ENCODE measurements around the gene AMIGO3. TPM values are rescaled to one million over a fixed set of nuclear protein-coding genes. Genes with fewer than 3 reads are reported as not detected.

AMIGO3 gene
- polyA plus RNA-seq, 1 donor (not counting 4 experiments of a cell fraction or from before 2014, with no cell fraction given) = 0.03 TPM

GRCh38 chr3:49705390-49705960, 14.0 kb downstream of the AMIGO3 start:
- no peaks in the 10 kb centered on the region for H3K79me2 ChIP-seq (ENCODE audit: control insufficient read depth, insufficient read depth, low read length)
- H3K4me3 ChIP-seq (ENCODE audit: control insufficient read depth in 2 of 3, extremely low read depth in 1 of 3, insufficient read depth in 2 of 3, low read depth in 1 of 3, low read length in 3 of 3) = no peak overlapping the region
- H2AFZ ChIP-seq (ENCODE audit: control insufficient read depth, low read length) = no peak overlapping the region
- no peaks in the 10 kb centered on the region for H3K9me3 ChIP-seq (ENCODE audit: control insufficient read depth, low read depth, low read length)
- H3K4me2 ChIP-seq (ENCODE audit: control insufficient read depth, extremely low read depth, insufficient read depth, low read depth, low read length) = no peak overlapping the region
- peaks cover 23 to 33% of the 10 kb centered on the region in 2 experiments for H3K36me3 ChIP-seq (ENCODE audit: control insufficient read depth in 2 of 2, extremely low read depth in 1 of 2, insufficient read depth in 2 of 2, low read length in 2 of 2)
- dilution Hi-C loops (cut with MboI; ENCODE audit: extremely low pct_ligation_motif_present, low sequenced_read_pairs) = no loop called here
- H3K9me1 ChIP-seq (ENCODE audit: control insufficient read depth, extremely low read depth, insufficient read depth, low read length) = no peaks in the 10 kb centered on the region
- H3K27me3 ChIP-seq (ENCODE audit: control insufficient read depth, extremely low read depth, insufficient read depth, low read length) = no peaks in the 10 kb centered on the region
- no peaks in the 10 kb centered on the region for H4K20me1 ChIP-seq (ENCODE audit: control insufficient read depth, extremely low read depth, insufficient read depth, low read length)
- no peak for TF ChIP-seq EZH2 (IDR thresholded peaks at IDR 0.05; ENCODE audit: low read length)
- TF ChIP-seq CTCF (optimal IDR thresholded peaks at IDR 0.05 in 1 of 3, IDR thresholded peaks at IDR 0.05 in 1 of 3, conservative IDR thresholded peaks at IDR 0.05 in 1 of 3; ENCODE audit: extremely low read depth in 1 of 3, insufficient read depth in 2 of 3, low read length in 3 of 3) = no peak
- no peak overlapping the region for H3K9ac ChIP-seq (ENCODE audit: control insufficient read depth, extremely low read depth, insufficient read depth, low read length)
- H3K4me1 ChIP-seq (ENCODE audit: control insufficient read depth, extremely low read depth, insufficient read depth, low read length) = peaks cover 4% of the 10 kb centered on the region
- no peak overlapping the region for H3K27ac ChIP-seq (ENCODE audit: control insufficient read depth, insufficient read depth, low read length)
- no peak for DNase-seq (ENCODE audit: low read depth, low spot score)
- no peak for FAIRE-seq

- H3K36me3 ChIP-seq (ENCODE audit: control insufficient read depth in 2 of 2, extremely low read depth in 1 of 2, insufficient read depth in 2 of 2, low read length in 2 of 2) = peaks cover 27 to 35% of the 10 kb centered on the region in 2 experiments
- FAIRE-seq (no peak), DNase-seq (ENCODE audit: low read depth, low spot score) (no peak)
- H3K27ac ChIP-seq (ENCODE audit: control insufficient read depth, insufficient read depth, low read length) = no peak overlapping the region
- peaks cover 4% of the 10 kb centered on the region for H3K4me1 ChIP-seq (ENCODE audit: control insufficient read depth, extremely low read depth, insufficient read depth, low read length)
- H4K20me1 ChIP-seq (ENCODE audit: control insufficient read depth, extremely low read depth, insufficient read depth, low read length) = no peaks in the 10 kb centered on the region
- no peak overlapping the region for H3K4me2 ChIP-seq (ENCODE audit: control insufficient read depth, extremely low read depth, insufficient read depth, low read depth, low read length)
- H3K9ac ChIP-seq (ENCODE audit: control insufficient read depth, extremely low read depth, insufficient read depth, low read length) = no peak overlapping the region
- H3K9me1 ChIP-seq (ENCODE audit: control insufficient read depth, extremely low read depth, insufficient read depth, low read length) = no peaks in the 10 kb centered on the region
- H3K27me3 ChIP-seq (ENCODE audit: control insufficient read depth, extremely low read depth, insufficient read depth, low read length) = no peaks in the 10 kb centered on the region
- dilution Hi-C loops (cut with MboI; ENCODE audit: extremely low pct_ligation_motif_present, low sequenced_read_pairs) = no loop called here
- no peak overlapping the region for H3K4me3 ChIP-seq (ENCODE audit: control insufficient read depth in 2 of 3, extremely low read depth in 1 of 3, insufficient read depth in 2 of 3, low read depth in 1 of 3, low read length in 3 of 3)
- H3K79me2 ChIP-seq (ENCODE audit: control insufficient read depth, insufficient read depth, low read length) = no peaks in the 10 kb centered on the region
- TF ChIP-seq EZH2 (IDR thresholded peaks at IDR 0.05; ENCODE audit: low read length) (no peak), CTCF (optimal IDR thresholded peaks at IDR 0.05 in 1 of 3, IDR thresholded peaks at IDR 0.05 in 1 of 3, conservative IDR thresholded peaks at IDR 0.05 in 1 of 3; ENCODE audit: extremely low read depth in 1 of 3, insufficient read depth in 2 of 3, low read length in 3 of 3) (no peak)
- H3K9me3 ChIP-seq (ENCODE audit: control insufficient read depth, low read depth, low read length) = no peaks in the 10 kb centered on the region
- no peak overlapping the region for H2AFZ ChIP-seq (ENCODE audit: control insufficient read depth, low read length)
These were observed 14.9 kb downstream of the AMIGO3 start for GRCh38 chr3:49704629-49705028.
